ENCODE results near the gene AP3B1.
A peak's percentile ranks its signal among the peaks of the same experiment; 100 is the strongest.
"Not testable (repeated sequence)": the region's sequence is repeated elsewhere in the genome, so short reads cannot be mapped to it uniquely, and the experiment has no call there.

Gene AP3B1

DNA sequence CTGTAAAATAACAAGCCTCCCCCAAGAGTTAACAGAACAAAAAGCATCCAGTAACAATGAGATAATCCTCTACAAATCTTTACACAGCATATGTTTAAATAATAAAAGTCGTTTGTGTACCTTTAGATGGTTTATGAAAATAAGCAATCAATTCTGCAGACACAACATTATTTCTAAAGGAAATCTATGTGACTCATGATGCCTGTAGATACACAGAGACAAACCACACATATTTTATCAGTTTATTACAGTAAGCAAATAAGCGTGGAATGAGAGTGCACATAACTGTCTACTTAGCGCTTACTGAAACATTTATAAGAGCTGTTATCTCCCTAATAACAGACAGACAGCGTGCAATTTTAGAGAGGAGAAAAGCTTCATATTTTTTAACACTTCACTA is 243.6 kb downstream of the AP3B1 start:
- peaks cover 0 to 4% of the 10 kb centered on the region in 2 donors for H3K4me1 Mint-ChIP-seq (ENCODE audit: low read depth in 2 of 2)
- H3K27me3 Mint-ChIP-seq: no peaks in the 10 kb centered on the region
- ATAC-seq (replicated peaks): no peak
- no peak overlapping the region for H3K4me3 Mint-ChIP-seq
- no peaks in the 10 kb centered on the region for H3K36me3 Mint-ChIP-seq (ENCODE audit: insufficient read depth)
- H3K27ac Mint-ChIP-seq: no peak overlapping the region
- no peak for DNase-seq
- H3K9me3 Mint-ChIP-seq: no peaks in the 10 kb centered on the region

DNA sequence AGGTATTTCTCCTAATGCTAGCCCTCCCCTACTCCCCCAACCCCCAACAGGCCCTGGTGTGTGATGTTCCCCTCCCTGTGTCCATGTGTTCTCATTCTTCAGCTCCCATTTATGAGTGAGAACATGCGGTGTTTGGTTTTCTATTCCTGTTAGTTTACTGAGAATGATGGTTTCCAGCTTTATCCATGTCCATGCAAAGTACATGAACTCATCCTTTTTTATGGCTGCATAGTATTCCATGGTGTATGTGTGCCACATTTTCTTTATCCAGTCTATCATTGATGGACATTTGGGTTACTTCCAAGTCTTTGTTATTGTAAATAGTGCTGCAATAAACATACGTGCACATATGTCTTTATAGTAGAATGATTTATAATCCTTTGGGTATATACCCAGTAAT is 247.7 kb downstream of the AP3B1 start:
- not testable (repeated sequence) for ATAC-seq (replicated peaks); H3K9me3 Mint-ChIP-seq; DNase-seq; H3K27me3 Mint-ChIP-seq; H3K27ac Mint-ChIP-seq; H3K4me3 Mint-ChIP-seq; H3K36me3 Mint-ChIP-seq (ENCODE audit: insufficient read depth); H3K4me1 Mint-ChIP-seq (ENCODE audit: low read depth in 2 of 2)

DNA sequence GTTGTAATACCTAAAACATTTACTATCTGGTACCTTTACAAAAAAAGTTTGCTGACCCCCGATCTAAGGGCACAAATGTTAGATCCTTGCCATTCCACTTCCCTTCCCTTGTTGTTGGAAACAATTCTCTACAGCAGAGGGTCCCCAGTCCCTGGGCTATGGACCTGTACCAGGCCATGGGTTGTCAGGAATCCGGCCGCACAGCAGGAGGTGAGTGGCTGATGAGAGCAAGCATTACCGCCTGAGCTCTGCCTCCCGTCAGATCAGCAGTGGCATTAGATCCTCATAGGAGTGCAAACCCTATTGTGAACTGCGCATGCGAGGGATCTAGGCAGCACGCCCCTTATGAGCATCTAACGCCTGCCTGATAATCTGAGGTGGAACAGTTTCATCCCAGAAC is 248.5 kb downstream of the AP3B1 start:
- H3K4me1 Mint-ChIP-seq (ENCODE audit: low read depth in 2 of 2): no peaks in the 10 kb centered on the region
- H3K4me3 Mint-ChIP-seq: no peak overlapping the region
- no peak for DNase-seq
- no peaks in the 10 kb centered on the region for H3K36me3 Mint-ChIP-seq (ENCODE audit: insufficient read depth)
- H3K27me3 Mint-ChIP-seq: no peaks in the 10 kb centered on the region
- no peak for ATAC-seq (replicated peaks)
- peak overlapping the region in 1 of 2 donors; percentile 38 for H3K27ac Mint-ChIP-seq
- peaks cover 6 to 7% of the 10 kb centered on the region in 2 donors for H3K9me3 Mint-ChIP-seq

DNA sequence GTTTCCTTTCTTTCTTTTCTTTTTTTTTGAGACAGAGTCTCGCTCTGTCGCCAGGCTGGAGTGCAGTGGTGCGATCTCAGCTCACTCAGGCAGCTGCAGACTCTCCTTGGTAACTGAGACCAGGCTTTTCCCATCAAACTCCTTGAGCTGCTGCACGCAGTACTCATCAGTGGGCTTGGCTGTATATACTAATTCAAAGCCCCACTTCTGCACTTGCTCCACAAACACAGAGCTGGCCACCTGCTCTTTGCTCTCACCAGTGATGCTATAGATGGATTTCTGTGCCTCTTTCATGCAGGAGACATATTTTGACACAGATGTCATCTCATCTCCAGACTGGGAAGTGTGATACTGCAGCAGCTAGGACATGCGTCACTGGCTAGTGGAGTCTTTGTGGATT is 252.7 kb downstream of the AP3B1 start:
- ATAC-seq (replicated peaks) (no peak), DNase-seq (no peak)
- H3K4me3 Mint-ChIP-seq: no peak overlapping the region
- no peaks in the 10 kb centered on the region for H3K27me3 Mint-ChIP-seq
- peaks cover 6 to 7% of the 10 kb centered on the region in 2 donors for H3K9me3 Mint-ChIP-seq
- H3K36me3 Mint-ChIP-seq (ENCODE audit: insufficient read depth): peaks cover 18% of the 10 kb centered on the region
- no peaks in the 10 kb centered on the region for H3K4me1 Mint-ChIP-seq (ENCODE audit: low read depth in 2 of 2)
- no peak overlapping the region for H3K27ac Mint-ChIP-seq

DNA sequence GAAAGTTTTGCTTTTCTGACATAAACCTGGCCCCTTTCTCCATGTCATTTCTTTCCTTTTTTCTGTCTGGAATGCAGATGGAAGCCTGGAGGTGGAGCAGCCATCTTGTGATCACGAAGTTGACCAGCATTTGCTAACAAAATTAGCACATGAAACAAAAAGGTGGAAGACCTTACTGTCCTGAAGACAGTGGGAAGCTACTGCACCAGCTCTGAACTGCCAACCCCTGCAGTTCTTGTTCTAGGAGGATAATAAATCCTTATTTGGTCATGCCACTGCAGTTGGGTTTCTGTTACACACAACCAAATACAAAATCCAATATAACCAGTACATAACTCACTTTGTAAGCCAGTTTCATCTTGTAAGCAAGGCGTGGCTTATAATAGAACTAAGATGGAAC is 269.0 kb downstream of the AP3B1 start:
- H3K27ac Mint-ChIP-seq: no peak overlapping the region
- no peak for DNase-seq
- H3K36me3 Mint-ChIP-seq (ENCODE audit: insufficient read depth): peaks cover 11% of the 10 kb centered on the region
- H3K27me3 Mint-ChIP-seq: no peaks in the 10 kb centered on the region
- no peaks in the 10 kb centered on the region for H3K4me1 Mint-ChIP-seq (ENCODE audit: low read depth in 2 of 2)
- no peak overlapping the region for H3K4me3 Mint-ChIP-seq
- no peaks in the 10 kb centered on the region for H3K9me3 Mint-ChIP-seq
- ATAC-seq (replicated peaks): no peak

DNA sequence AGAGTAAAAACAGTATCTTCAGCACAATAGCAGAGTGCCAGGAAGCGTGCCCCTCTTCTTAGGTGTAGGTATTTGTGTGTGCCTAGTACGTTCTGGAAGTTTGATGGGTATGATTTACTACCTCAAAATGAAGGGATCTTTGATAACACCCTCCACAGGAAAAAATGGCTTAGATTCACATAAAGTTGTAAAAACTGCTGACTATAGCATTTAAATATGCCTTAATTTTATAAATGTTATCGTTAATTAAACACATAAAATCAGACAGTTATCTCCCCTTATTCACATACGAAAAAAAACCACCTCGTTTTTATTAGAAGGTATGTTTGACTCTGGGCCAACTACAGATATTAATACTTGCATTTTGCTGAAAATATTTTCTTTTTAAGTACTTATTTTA is 274.8 kb downstream of the AP3B1 start:
- no peak for DNase-seq
- ATAC-seq (replicated peaks): no peak
- Mint-ChIP-seq H3K4me1 (ENCODE audit: low read depth in 2 of 2) (no peaks in the 10 kb centered on the region), H3K9me3 (no peaks in the 10 kb centered on the region), H3K4me3 (no peak overlapping the region), H3K36me3 (ENCODE audit: insufficient read depth) (peaks cover 3% of the 10 kb centered on the region), H3K27me3 (no peaks in the 10 kb centered on the region), H3K27ac (no peak overlapping the region)

DNA sequence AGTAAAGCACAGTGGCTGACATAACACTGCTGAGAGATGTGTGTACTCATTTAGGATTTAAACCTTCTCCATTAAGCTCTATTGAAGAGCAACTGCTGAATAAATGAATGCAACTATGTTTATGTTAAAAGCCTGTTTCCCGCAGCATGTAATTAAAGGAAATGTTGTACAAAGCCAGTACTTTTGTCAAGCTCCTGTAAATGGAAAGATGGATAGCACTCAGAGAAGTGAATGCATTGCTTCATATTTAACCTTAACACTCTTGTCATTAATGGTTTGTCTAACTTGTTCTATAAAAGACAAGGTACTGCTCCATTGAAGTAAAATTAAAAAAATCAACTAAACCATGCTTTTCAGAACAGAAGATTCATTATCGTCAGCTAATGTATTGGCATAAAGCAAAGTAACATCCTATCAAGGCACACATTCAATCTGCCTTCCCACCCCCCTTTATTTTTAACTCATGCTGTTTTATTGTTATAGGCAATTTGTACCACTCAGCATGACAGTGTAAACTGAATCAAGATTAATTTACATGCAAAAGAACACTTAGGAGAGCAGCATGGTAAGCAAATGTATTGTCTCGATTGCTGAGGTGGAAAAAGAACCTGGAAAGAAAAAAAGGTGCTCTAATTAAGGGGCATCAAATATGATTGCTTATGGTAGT is 277.5 kb downstream of the AP3B1 start:
- DNase-seq (no peak), ATAC-seq (replicated peaks) (no peak)
- no peak overlapping the region for H3K4me3 Mint-ChIP-seq
- no peaks in the 10 kb centered on the region for H3K9me3 Mint-ChIP-seq
- no peaks in the 10 kb centered on the region for H3K27me3 Mint-ChIP-seq
- H3K4me1 Mint-ChIP-seq (ENCODE audit: low read depth in 2 of 2): no peaks in the 10 kb centered on the region
- H3K27ac Mint-ChIP-seq: no peak overlapping the region
- peaks cover 10% of the 10 kb centered on the region for H3K36me3 Mint-ChIP-seq (ENCODE audit: insufficient read depth)

DNA sequence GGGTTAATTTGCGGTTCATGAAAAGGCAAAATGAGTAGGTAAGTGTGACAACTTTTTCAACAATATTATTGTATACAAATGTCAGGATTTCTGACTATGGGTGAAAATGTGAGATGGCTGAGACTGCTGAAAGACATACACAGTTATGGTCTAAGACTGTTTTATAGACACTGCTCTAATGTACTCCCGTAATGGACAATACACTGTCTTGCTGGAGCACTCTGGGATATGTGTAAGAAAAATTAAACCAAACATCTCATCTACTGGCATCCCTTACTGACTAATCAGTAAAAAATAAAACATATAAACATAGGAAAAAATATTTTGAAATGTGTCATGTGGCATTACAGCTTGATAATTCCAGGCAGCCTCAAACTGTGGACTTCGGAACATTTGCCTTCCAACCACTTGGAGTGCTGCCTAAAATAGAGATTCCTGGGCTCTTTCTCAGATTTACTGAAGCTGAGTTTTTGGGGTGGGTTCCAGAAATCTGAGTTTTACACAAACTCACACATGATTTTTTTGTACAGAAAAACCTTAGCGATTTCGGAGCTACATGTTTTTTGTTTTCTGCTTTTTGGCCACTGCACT is 284.5 kb downstream of the AP3B1 start:
- H3K36me3 Mint-ChIP-seq (ENCODE audit: insufficient read depth): peaks cover 10% of the 10 kb centered on the region
- H3K9me3 Mint-ChIP-seq: no peaks in the 10 kb centered on the region
- no peak for DNase-seq
- H3K27me3 Mint-ChIP-seq: no peaks in the 10 kb centered on the region
- H3K4me3 Mint-ChIP-seq: no peak overlapping the region
- ATAC-seq (replicated peaks): no peak
- no peak overlapping the region for H3K27ac Mint-ChIP-seq
- no peaks in the 10 kb centered on the region for H3K4me1 Mint-ChIP-seq (ENCODE audit: low read depth in 2 of 2)

DNA sequence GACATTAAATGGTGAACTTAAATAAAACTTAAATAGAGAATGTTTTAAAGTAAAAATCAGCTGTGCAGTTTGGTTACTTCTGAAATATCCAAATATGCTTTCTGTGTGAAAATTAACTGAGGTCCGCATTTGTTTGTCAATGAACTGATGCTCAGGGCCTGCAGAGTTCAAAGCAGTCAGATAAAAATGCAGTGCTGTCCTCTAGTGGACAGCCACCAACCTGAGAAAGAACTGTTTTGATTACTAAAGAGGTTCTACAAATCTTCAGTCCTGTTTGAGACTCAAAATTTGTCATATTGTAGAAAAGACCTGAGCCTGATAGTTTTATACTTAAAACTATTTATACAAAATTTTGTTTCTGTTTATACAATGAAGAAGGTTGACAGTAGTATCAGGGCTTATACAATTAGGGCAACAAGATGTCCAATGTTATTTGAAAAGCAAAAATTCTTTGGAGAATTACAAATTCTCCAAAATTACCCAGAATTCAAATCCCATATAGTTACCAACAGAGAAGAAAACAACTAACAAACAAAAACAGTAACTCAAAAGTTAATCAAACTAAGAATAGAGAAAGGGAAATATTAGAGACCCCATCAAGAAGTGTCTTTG is 286.0 kb downstream of the AP3B1 start:
- no peak overlapping the region for H3K4me3 Mint-ChIP-seq
- no peak for DNase-seq
- H3K4me1 Mint-ChIP-seq (ENCODE audit: low read depth in 2 of 2): no peaks in the 10 kb centered on the region
- no peak overlapping the region for H3K27ac Mint-ChIP-seq
- no peaks in the 10 kb centered on the region for H3K27me3 Mint-ChIP-seq
- ATAC-seq (replicated peaks): no peak
- no peaks in the 10 kb centered on the region for H3K9me3 Mint-ChIP-seq
- no peaks in the 10 kb centered on the region for H3K36me3 Mint-ChIP-seq (ENCODE audit: insufficient read depth)

DNA sequence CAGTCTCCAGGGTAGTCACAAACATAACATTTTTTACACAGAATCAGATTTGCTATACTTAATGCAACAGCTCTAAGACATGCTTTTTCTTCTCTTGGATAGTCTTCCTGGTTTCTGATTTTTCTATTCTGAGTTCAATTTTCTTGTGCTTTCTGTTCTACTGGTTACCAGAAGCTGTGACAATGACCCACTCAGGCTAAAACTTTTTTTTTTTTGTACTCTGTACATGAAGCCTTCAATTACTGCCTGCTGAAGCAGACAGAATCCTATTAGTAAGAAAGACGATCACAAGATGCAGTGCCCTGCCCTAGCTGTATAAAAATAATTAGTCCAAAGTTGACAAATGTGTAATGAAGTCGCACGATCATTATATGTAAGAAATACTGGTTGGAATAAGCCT is 287.3 kb downstream of the AP3B1 start:
- Mint-ChIP-seq H3K4me1 (ENCODE audit: low read depth in 2 of 2) (no peaks in the 10 kb centered on the region), H3K27ac (no peak overlapping the region), H3K9me3 (no peaks in the 10 kb centered on the region), H3K4me3 (no peak overlapping the region), H3K36me3 (ENCODE audit: insufficient read depth) (peaks cover 4% of the 10 kb centered on the region), H3K27me3 (no peaks in the 10 kb centered on the region)
- no peak for ATAC-seq (replicated peaks)
- no peak for DNase-seq

DNA sequence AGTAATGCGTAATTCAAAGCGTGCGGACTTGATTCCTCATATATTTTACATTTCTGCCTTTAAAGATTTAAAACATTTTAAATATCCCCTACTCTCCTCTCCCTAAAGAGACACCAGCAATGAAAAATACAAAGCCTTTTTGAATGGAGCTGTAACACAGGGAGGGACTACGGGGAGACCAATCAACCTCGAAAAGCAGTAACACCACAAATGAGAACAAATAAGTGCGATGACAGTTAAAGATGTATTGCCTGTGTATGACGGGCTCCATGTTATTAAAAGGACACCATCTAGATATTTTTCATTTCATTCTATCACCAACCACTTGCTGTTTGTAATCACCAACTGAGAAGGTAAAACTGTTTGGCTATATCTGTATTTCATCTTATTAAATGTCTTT is 288.0 kb downstream of the AP3B1 start:
- Mint-ChIP-seq H3K36me3 (ENCODE audit: insufficient read depth) (peaks cover 4% of the 10 kb centered on the region), H3K27me3 (no peaks in the 10 kb centered on the region), H3K4me1 (ENCODE audit: low read depth in 2 of 2) (no peaks in the 10 kb centered on the region), H3K4me3 (no peak overlapping the region), H3K9me3 (no peaks in the 10 kb centered on the region), H3K27ac (no peak overlapping the region)
- no peak for ATAC-seq (replicated peaks)
- no peak for DNase-seq

DNA sequence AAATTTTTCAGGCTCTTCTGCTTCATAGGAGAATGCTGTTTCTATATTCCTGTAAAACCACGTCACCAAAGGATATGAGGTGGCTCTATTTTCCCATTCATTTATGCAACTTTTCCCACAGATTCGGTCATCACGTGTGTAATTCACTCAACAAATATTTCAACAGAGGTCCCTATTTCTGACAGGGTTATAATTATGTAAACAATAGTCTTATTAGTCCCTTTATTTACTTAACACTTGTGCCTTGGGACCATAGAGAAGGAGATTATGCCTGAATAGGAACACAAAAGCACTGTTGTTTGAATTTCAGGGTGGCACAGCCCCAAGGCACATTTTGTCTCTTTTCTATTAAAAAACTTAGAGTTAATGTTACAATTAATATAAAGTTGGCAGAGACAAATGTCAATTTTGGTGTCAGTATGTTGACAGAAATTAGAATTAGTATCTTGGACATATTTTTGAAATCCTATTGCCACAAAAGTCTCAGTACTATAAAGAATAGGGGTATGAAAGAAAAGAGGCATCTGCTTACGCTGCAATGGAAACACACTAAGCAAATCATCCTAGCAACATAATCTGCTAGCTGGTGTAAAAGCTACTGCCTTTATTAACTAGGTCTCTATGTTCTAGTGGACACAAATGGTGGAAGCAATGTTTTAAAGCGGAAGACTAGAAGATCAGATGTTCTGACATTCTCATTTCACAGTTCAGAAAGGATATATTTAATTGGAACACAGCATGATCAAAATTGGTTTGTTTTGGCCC is 289.3 kb downstream of the AP3B1 start:
- Mint-ChIP-seq H3K27me3 (no peaks in the 10 kb centered on the region), H3K27ac (no peak overlapping the region), H3K4me1 (ENCODE audit: low read depth in 2 of 2) (no peaks in the 10 kb centered on the region), H3K36me3 (ENCODE audit: insufficient read depth) (peaks cover 4% of the 10 kb centered on the region), H3K4me3 (no peak overlapping the region), H3K9me3 (no peaks in the 10 kb centered on the region)
- DNase-seq: no peak
- no peak for ATAC-seq (replicated peaks)

DNA sequence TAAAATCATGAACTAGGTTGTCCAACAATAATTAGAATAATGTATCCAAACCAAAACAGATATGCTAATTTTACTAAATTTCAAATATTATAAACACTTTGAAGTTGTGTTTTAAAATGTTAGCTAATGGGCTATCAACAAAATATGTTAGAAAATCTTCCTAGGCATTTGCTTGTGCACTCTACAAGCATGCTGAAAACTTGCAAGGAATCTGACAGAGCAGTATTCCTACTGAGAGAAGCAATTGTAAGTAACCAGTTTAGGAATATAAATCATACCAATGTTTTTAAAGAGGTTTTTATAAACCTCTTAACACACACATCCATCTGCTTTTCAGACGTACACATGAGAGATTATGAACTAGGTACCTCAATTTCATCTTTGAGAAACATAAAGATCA is 289.9 kb downstream of the AP3B1 start:
- no peaks in the 10 kb centered on the region for H3K27me3 Mint-ChIP-seq
- peaks cover 4% of the 10 kb centered on the region for H3K36me3 Mint-ChIP-seq (ENCODE audit: insufficient read depth)
- DNase-seq: no peak
- H3K9me3 Mint-ChIP-seq: no peaks in the 10 kb centered on the region
- H3K4me3 Mint-ChIP-seq: no peak overlapping the region
- no peaks in the 10 kb centered on the region for H3K4me1 Mint-ChIP-seq (ENCODE audit: low read depth in 2 of 2)
- ATAC-seq (replicated peaks): no peak
- no peak overlapping the region for H3K27ac Mint-ChIP-seq

DNA sequence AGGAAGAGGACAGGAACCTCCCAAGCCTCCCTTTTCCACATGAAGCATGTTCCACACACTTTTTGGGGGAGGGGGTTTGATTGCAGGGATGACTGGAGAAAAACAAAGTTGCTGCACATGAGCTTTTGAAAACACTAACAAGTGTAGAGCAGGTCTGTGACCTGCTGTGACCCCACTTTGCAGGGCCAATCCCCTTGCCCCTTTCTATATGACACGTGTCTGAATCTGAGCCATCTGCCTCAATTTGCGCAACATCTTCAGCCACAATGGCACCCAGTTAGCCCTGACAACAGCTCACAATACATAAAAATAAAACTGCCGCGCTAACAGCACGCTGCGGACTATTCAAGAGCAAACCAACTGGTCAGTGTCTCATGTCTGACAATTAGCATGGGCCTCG is 290.6 kb downstream of the AP3B1 start:
- no peak for ATAC-seq (replicated peaks)

More for the DNA sequence above, 290.6 kb downstream of the AP3B1 start:
- H3K4me1 Mint-ChIP-seq (ENCODE audit: low read depth in 2 of 2): no peaks in the 10 kb centered on the region
- no peak for DNase-seq
- H3K27ac Mint-ChIP-seq: no peak overlapping the region
- peaks cover 4% of the 10 kb centered on the region for H3K36me3 Mint-ChIP-seq (ENCODE audit: insufficient read depth)
- H3K4me3 Mint-ChIP-seq: no peak overlapping the region
- H3K27me3 Mint-ChIP-seq: no peaks in the 10 kb centered on the region
- no peaks in the 10 kb centered on the region for H3K9me3 Mint-ChIP-seq
